Superior temporal gyrus (tissue), 1 donor: ENCODE measurements around the gene NTN5.
"Not testable (repeated sequence)": the region's sequence is repeated elsewhere in the genome, so short reads cannot be mapped to it uniquely, and the experiment has no call there.

Source experiments
- DNase-seq: peaks from one replicate; pipeline ENCODE4 v3.0.0-alpha.2; 2016; ENCODE audit errors: extremely low spot score

The NTN5 gene

GRCh38 chr19:48644839-48645619 lies 27.8 kb downstream of the NTN5 start:
- peak; percentile 89 for DNase-seq

GRCh38 chr19:48644355-48644754 lies 28.5 kb downstream of the NTN5 start:
- DNase-seq = no peak

DNA sequence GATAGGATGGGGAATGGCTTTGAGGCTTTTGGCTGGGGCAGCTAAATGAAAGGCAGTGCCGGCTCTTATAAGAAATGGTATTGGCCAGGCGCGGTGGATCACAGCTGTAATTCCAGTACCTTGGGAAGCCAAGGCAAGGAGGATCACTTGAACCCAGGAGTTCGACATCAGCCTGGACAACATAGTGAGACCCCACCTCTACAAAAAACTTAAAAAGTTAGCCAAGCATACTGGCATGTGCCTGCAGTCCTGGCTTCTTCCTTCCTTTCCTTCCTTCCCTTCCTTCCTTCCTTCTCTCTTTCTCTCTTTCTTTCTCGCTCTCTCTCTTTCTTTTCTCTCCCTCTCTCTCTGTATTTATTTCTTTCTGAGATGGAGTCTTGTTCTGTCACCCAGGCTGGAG lies 30.0 kb downstream of the NTN5 start:
- DNase-seq = no peak

- DNase-seq = no peak
Observed at GRCh38 chr19:48641850-48642249, 31.0 kb downstream of the NTN5 start.

- DNase-seq = no peak
Observed at GRCh38 chr19:48639483-48640375, 33.1 kb downstream of the NTN5 start.

- DNase-seq = no peak
Observed at GRCh38 chr19:48638831-48639381, 33.9 kb downstream of the NTN5 start.

- peak; percentile 88 for DNase-seq
Observed at GRCh38 chr19:48637948-48638830, 34.6 kb downstream of the NTN5 start.

GRCh38 chr19:48637449-48637947 lies 35.3 kb downstream of the NTN5 start:
- peak; percentile 99 for DNase-seq

DNA sequence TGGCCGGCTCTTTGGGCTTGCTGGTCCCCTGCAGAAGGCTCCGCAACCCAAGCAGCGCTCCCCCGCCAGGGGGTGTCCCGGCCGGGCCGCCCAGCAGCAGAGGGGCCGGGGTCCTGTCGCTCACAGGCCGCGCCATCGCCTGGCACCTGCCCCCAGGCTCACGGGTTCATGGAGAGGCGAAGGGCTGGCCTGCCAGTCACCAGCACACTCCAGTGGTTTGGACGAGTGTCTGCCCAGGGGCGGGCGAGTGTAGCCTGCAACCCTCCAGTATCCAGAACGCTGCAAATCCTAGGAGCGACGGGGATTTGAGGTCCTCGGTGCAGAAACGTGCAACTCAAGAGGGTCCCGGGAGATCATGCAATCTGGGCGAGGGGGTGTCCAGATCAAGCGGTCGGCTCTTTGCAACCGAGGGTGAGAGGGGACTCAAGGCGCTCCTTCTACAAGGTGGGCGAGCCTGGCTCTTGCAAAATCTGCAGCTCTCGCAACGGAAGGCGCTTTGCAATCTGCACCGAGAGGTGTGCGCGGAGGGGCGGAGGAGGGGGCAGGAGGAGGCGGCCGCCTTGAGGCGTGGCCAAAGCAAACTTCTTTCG lies 35.9 kb downstream of the NTN5 start, which contains the start of gene DBP:
Gene DBP (minus strand): TSS at position 521 of the 590 bp plus-strand sequence. CDS start 385 bp downstream, at position 136.
- no peak for DNase-seq

- peak; percentile 40 for DNase-seq
Observed at GRCh38 chr19:48635966-48636858, 36.6 kb downstream of the NTN5 start.

DNA sequence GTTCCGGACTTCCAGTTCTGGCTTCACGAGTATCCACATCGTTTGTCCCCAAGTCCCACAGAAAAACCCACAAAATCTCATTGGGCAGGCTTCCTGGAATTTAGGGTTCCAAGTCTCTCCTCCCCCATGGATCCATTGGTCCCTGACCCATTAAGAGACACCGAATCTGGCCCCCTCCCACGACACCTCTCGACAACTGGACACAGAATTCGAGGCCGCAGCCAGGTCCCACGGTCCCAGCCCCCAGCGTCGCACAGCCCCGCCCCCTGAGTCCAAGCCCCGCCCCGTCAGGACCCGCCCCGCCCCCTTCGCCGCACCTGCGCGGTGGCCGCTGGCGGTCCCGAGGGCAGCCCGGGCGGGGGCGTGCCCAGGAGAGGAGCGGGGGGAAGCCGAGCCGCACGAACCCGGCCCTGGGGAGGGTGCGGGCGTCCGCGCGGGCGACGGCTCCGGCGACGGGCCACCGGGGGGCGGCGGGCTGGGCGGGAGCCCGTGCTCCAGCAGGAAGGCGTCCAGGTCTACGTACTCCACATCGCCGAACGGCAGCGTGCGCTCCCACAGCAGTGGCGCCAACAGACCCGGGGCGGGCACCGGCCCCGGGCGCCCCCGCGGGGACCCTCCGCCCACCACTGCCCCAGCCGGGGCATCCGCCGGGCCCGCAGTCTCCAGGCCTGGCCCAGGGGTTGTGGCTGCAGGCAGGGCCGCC lies 37.4 kb downstream of the NTN5 start:
- peak; percentile 24 for DNase-seq

- peak; percentile 91 for DNase-seq
Observed at GRCh38 chr19:48634424-48635262, 38.2 kb downstream of the NTN5 start.

GRCh38 chr19:48634036-48634342 lies 38.8 kb downstream of the NTN5 start:
- no peak for DNase-seq

DNA sequence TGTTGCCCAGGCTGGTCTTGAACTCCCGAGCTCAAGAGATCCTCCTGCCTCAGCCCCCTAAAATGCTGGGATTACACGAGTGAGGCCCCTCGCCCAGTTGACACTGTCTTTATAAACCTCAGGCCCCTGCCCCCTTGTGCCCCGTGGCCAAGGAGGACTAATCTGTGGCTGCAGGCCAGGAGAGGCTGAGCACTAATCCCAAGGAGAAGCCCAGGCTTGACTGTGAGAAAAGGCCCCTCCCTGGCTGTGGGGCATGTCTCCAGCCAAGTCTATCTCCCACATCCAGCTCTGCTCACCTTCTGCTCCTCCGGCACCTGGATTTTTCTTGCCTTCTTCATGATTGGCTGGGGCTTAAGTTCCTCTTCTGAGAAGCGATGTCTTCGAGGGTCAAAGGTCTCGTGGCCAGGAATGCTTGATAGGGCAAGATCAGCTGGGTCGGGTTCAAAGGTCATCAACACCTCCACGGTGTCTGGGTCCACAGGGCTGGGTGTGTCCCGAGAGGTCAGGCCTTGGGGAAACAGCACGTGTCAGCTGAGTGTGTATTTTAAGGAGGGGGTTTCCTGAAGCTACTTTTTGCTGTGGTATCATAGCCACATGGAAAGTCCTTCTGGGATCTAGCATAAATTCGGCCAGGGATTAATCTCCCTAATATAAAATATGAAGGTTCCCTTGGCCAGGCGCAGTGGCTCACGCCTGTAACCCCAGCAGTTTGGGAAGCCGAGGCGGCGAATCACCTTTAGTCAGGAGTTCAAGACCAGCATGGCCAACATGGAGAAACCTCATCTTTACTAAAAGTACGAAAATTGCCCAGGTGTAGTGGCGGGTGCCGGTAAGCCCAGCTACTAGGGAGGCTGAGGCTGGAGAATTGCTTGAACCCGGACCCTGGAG lies 39.4 kb downstream of the NTN5 start:
- DNase-seq = no peak

DNA sequence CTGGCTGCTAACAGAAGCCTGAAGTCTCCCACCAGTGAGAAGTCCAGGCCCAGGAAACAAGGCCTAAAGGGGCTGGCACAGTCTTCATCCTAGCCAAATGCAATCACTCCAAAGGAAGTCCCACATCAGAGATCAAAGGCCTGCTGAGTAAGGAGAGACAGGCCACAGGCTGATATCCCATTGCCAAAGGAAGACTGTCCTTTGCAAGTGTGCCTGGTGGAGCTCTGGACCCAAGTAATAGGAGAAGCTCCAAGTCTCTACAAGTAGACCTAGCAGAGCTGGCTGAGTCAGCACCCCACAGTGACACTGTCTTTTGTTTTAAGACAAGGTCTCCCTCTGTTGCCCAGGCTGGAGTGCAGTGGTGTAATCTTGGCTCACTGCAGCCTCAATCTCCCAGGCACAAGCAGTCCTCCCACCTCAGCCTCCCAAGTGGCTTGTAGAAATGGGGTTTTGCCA lies 40.1 kb downstream of the NTN5 start:
- no peak for DNase-seq

- not testable (repeated sequence) for DNase-seq
Observed at GRCh38 chr19:48632286-48632685, 40.5 kb downstream of the NTN5 start.

DNA sequence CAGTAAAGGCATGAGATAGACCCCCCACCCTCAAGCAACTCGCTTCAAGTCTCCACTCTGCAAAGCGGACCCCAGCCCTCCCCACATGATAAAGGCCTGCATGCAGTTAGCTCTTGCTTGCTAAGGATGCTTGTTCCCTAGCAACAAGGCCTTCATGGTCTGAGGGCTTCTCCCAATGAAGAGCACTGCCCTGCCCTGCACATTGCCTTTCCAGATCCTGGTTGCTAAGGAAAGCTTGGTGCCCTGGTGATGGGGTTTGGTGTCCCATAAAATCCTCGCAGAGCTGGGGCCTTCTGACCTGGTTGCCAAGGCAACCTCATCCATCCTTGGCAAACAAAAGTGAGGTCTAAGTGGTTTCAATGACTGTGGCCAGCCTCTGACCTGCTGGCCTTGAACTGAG lies 41.6 kb downstream of the NTN5 start:
- DNase-seq = no peak
